Inflammatory macrophage treated with lipopolysaccharide for 1 hour (primary cell): Measurements from ENCODE around the gene ULK3.

ENCODE experiments used
- DNase-seq, 2 donors: peaks; one replicate each; pipeline ENCODE4 v3.0.0-alpha.2; 2020 to 2022

The ULK3 gene

DNA sequence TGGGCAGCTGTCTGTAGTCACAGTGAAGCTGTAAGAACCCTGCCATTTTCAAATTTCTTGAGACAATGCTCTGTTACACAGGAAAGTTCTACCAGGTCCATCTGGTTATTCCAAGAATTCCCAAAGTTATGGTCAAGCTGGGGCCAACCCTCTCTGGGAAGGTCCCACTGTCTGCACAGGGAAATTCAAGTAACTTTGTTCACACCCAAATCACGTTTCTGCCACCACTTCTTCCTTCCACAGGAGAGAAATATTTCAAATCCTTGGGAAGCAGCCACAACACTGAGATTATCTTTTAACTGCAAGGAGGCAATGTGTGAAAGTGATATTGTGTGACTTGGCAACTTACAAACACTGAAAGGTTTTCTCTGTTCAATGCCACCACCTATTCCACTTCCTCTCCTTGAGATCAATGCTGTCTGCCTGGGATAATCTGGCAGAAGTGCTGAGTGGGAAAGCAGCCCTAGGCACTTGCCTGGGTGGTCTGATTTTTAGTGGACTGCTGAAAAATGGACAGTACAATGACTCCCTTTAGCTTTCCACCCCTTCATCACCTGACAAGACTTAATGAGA lies 24.6 kb upstream of the ULK3 start:
- DNase-seq, result no peak

DNA sequence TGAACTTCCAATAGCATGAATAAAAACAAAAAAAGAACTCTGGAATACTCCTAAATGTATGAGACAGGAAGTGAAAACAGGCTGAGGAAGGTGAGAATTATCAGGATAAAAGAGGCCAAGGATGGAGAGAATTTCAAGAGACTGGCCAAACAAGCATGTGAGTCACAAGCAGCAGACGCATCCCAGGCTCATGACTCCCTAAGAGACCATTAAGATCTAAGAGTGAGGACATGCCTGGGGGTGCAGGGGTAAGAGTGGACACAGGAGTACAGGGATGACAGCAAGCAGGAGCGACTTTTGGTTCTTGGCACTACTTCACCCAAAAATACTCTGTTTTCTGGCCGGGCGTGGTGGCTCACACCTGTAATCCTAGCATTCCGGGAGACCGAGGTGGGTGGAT lies 23.1 kb upstream of the ULK3 start:
- DNase-seq, result no peak

DNA sequence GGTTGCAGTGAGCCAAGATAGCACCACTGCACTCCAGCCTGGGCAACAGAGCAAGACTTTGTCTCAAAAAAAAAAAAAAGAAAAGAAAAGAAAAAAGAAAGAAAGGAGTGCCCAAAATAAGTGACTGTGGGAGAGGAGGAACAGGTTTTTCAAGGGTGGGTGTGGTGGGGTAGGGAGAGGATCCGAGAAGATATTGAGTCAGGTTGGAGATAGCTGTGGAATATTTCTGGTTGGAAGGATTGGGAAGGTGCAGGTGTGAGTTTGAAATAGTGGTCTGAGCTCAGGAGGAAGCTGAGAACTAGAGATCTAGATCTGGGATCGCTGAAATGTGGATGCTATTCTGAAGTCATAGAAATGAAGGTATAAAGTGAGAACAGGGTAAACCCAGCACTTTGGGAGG lies 22.4 kb upstream of the ULK3 start:
- DNase-seq, result no peak

DNA sequence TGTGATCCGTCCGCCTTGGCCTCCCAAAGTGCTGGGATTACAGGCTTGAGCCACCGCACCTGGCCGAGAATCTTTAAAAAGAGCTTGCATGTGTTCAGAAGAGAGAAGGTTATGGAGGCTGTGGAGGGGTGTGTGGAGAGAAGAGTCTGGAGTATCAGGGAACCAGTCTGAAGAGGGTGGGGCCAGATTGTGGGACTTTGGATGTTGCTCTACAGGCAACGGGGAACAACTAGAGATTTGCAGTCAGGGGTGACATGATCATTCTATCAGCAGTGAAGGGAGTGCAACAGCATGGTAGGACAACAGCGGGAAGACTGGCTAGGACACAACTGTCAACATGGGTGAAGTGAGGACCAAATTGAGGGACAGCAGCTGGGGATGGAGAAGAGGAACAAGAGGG lies 21.3 kb upstream of the ULK3 start:
- DNase-seq, result no peak

DNA sequence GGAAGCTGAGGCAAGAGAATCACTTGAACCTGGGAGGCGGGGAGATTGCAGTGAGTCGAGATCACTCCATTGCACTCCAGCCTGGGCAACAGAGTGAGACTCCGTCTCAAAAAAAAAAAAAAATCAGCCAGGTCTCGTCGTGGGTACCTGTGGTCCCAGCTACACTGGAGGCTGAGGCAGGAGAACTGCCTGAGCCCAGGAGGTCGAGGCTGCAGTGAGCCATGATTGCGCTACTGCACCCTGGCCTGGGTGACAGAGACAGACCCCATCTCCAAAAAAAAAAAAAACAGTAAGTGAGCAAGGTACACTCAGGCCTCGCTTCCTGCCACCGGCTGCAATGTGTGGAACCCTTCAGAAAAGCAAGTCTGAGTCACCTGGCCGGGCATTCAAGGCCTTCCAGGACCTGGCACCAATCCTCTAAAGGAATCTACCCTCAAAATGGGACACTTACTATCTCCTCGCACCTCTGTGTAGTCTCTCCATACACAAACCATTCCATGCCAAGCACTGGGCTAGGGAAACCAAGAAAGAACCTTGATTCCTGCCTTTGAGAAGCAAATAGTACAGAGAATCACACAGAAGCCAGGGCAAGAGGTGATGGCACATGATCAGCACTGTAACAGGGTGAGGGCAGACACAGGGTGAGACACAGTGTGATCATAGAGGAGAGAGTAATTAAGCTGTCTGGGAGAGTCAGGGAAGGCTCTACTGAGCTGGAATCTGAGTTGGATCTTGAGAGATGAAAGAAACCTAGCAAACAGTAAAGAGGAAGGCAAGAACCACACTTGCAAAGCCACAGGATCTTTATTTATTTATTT lies 20.5 kb upstream of the ULK3 start:
- DNase-seq, result no peak

DNA sequence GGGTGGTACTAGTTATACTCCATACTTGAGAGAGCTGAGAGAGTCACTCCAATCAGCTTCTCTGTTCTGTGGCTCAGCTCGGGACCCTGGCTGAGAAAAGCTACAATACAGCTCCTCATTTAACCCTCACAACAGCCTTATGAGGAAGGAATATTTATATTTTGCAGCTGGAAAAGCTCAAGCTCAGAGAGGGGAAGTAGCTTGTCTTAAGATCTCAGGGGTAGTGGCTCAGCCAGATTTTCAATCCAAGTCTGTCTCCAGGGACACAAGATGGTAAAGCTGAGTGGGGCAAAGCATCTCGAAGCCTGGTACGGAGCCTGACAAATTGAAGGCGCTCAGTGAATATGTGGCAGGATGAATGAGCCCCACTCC lies 15.4 kb upstream of the ULK3 start:
- DNase-seq, result no peak

DNA sequence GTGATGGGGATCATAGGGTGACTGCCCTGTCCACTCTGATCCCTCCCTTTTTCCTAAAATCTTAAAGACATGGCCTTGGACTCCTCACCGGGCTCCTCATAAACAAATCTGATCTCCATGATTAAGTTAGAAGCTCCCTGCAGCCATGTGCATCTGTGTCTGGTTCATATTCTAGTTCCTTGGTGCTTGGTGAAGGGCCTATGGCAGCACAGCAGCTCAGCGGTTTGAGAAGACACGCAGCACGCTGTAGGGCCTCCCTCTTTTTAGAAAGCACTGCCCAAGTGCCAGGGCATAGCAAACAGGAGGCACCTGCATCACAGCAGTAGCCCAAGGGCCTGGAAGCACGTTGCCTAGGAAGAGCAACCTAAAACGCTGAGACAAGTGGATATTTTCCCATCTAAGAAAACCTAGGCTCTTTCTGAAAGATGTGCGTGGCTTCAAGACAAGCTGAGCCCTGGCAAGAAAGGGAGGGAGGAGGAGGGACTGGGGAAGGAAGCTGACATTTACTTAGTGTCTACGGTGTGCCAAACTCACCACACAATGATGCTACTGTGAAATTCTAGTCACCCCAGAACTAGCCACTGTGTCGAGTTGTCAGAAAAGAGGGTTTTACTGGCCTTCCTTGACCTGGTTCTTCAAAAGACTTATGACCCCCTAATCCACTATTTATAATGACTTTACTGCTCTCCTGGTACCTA lies 14.9 kb upstream of the ULK3 start:
- DNase-seq, result no peak

DNA sequence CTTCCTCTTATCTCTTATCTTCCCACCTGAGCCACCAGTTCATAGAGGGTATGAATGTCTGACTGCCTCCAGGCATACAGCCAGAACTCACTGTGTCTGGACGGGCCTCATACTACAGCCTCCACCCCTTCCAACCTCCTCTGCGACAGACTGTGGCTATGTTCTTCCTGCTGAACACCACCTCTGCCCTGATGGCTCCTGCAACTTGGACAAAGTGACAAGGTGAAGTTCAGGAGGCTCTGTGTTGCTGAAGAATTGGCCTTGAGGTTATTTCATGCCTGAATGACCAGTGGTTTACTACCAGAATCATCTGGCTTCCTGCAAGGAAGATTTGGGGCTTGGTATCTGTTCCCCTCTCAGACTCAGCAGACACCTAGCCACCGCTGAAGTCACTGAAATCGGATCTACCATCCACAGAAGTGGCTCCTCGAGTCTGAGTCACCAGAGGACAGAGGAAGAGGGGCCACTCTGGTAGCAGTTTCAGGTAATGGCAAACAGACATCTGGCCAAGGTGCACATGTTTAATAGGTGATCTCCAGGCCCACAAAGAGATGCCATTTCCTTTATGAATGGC lies 14.2 kb upstream of the ULK3 start:
- DNase-seq, result no peak

DNA sequence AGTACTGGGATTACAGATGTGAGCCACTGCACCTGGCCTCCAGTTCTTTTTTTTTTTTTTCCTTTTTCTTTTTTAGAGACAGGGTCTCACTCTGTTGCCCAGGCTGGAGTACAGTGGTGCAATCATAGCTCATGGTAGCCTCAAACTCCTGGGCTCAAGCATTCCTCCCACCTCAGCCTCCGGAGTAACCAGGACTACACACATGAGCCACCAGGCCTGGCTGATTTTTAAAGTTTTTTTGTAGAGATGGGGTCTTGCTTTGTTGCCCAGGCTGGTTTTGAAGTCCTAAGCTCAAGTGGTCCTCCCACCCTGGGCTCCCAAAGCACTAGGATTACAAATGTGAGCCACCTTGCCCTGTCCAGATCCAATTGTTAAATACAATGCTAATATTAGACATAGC lies 13.6 kb upstream of the ULK3 start:
- DNase-seq, result no peak

DNA sequence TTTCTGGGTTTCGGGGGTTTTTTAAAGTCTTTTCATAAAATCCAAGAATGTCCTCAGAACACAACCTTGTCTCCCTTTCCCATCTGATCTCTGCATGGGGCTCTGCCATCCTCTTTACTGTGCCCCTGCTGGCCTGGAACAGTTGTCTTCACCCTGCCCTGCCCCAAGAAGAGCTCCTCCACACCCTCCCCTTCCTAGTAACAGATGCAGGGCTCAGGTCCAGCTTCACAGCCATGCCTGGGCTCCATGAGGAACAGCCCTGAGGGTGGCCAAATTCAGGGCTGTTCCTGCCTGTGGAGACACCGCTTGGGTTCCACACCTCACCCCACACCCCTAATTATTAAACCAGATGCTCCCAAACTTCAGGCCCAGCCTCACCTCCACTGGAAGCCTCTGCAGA lies 12.9 kb upstream of the ULK3 start:
- DNase-seq, result no peak

DNA sequence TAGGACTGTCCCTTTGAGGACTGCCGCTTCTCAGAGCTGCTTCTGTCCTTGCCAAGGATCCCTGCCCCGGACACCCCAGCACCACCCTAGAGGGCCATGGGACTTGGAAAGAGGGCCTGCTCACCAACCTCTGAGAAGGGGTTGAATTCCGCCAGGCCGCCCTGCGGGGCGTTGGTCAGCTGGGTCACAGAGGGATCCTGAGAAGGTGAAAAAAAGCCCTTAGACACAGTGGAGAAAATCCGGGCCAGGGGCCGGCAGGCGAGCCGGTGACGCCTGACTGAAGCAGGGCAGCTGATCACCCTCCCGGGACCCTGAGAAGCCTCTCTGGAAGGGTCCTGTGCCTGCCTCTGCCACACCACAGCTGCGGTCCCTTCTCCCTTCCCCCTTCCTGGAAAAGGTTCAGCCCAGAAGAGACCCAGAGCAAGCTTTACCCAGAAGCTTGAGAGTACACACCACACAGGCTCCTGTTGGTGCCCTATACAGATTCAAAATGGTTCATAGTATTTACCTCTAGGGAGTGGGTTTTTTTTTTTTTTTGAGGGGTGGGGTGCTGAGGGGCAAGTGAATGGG lies 11.6 kb upstream of the ULK3 start:
- no peak for DNase-seq

DNA sequence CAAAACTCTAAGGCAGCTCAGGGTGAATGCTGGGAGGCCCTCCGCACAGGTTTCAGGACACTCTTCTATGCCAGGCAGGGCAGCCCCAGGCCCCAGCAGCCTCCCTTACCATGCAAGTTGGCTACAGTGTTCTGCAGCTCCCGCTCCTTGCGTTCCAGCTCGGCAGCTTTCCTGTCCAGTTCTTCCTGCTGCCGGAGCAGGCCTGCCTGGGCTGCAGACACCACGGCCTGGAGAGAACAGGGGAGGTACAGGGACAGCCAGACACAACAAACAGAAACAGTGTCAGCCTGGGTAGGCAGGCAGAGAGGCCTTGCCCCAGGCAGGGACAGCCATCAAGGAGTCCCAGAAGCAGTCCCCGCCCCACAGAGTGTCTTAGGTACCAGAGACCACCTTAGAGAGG lies 9.0 kb upstream of the ULK3 start:
- DNase-seq, result no peak

DNA sequence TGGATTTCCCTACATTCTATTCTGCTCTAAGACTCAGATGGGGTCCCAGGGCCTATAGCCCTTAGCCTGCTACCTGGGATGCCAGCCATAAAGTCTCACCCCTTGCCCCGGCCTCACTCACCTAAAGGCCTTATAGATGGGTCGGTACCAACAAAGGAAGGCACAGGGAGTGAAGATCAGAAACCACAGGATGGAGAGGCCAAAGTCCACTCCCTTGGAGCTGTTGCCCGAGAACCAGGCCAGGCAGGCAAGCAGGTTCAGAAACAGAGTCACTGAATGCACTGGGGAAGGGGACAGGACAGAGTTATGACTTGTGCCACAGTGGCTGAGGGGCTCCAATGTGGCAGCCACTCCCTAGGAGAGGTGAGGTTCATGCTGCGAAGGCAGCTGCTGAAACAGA lies 7.4 kb upstream of the ULK3 start:
- no peak for DNase-seq

DNA sequence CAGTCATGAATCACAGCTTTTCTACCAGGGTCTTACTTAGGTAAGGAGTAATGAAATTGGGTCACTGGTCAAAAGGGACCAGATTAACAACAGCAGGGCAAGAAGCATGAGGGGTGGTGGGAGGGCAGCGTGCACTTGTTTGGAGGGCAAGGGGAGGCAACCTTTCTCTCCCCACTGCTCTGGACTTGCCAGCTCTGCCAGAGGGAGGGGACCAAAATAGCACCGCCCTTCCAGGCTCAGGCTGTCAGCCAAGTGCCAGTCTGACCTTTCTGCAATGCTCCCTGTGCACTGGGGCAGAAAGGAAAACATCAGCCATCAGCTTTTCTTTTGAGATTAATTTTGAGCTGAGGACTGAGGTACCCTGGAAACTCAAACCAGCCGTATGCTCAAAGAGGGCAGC lies 4.5 kb upstream of the ULK3 start:
- DNase-seq, result no peak

DNA sequence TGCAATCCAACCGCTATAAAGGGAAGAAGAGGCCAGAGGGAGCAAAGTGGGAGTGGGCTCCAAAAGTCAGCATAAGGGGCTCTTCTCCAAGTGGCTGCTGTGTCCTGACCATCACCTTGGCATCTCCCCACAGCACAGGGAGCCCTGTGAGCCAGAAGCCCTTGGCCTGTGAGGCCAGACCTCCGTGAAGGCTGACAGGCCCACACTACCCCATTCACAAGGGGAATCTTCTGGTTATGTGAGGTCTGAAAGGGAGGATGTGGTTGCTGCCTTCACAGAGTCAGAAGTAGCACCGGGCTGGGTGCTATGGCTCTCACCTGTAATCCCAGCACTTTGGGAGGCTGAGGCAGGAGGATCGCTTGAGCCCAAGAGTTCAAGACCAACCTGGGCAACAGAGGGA lies 2.6 kb upstream of the ULK3 start:
- DNase-seq, result no peak

DNA sequence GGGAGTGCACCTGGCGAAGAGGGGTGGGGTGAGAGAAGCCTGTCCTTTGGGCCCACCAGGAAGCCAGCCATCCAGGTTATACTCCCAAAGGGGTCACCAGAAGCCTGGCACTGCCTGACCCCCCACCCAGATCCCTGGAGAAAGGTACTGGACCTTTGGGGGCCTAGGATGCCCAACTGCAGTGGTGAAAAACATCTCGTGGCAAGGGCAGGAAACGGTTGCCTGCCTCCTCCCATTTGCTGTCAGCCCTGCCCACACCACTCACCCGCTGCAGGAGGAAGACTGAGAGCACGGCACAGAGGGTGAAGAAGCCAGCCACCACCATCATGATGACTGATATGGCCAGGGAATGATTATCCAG lies 2.2 kb upstream of the ULK3 start:
- no peak for DNase-seq

DNA sequence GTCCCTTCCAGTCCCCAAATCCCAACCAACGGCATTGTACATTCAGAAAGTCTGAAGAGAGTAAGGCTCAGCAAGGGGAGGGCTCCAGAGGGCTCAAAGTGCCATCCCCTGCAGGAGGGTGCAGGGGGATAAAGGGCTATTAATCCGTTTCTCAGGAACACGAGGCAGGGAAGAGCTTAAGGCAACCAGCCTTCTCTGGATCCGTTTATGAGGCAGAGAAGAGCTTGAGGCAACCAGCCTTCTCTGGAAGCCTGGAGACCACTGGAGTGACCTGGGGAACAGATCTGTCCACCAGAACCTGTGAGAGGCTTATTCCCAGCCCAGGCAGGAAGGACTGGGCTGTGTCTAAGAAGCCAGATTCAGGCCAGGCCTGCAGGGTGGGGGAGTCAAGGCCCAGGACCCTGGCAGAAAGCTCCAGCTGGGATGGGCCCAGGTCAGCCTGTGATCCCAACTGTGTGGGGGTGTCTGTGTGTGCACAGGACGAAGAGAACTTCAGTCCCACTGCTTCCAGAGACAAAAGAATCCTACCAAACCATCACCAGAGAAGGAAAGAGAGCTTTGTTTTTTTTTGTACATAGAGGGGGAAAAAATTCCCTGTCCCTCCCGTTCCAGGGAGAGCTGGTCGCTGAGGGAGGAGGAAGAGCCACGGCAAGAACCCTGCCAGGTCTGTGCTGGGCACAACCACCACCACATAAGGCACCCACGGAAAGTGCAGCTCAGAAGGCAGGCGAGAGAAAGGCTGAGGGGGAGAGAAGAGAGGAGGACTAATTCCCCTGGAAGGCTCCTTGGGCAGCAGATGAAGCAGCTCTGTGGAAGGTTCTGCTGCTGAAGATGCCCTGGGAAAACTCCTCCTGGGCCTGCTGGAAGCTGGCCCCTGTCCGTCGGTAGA lies 1.6 kb upstream of the ULK3 start:
- DNase-seq, result no peak

DNA sequence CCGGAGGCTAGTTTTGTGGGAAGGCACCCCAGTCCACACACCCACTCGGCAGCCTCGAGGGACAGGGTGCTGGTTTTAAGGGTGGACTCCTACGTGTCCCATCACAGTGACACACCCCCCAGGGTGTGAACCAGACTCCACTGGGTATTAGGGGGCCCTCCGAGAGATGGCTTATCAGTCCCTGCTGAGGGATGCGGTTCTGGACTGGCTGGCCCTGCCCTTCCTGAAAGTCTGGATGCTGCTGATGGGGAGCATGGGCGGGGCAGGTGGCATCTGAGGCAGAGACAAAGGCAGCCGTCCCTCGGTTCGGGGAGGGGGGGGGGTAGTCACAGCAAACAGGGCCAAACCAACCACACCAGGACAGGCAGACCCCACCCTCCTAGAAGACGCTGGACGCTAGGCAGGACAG lies 939 bp upstream of the ULK3 start:
- no peak for DNase-seq

DNA sequence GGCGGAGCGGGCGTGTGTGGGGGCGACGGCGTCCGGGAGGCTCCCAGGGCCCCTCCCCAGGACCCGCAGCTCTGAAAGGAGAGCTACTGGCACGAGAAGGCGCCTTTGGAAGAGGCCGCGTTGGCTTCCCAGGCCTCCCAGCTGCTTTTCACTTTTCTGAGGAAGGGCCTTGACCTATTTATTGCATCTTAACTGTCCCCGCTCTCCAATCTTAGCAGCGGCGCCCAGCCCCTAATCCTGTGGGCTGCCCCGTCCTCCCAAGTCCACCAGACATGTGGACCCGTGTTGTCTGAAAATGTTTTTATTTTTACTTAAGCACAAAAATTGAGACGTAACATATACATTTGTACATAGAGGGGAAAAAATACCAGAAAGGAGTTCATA lies 481 bp upstream of the ULK3 start:
- no peak for DNase-seq

DNA sequence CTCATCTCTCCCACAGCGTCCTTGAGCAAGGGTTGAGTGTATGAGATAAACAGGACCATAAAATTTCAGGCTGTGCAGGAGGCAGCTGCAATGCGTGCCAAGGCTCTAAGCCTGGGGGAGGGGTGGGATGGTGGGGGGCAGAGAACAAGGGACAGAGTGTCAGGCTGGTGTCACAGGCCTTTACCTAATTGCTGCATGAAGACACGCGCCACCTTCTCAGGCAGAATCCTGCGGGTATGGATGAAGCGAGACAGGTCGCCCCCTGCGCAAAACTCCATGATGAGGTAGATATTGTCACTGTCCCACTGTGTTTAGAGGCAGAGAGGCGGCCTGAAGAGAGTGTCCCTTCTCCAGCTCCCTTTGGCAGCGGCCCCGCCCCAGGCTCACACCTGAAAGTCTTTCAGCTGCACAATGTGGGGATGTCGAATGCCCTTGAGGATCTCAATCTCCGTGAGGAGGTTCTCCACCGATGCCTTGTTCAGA lies 1.0 kb downstream of the ULK3 start:
- no peak for DNase-seq

DNA sequence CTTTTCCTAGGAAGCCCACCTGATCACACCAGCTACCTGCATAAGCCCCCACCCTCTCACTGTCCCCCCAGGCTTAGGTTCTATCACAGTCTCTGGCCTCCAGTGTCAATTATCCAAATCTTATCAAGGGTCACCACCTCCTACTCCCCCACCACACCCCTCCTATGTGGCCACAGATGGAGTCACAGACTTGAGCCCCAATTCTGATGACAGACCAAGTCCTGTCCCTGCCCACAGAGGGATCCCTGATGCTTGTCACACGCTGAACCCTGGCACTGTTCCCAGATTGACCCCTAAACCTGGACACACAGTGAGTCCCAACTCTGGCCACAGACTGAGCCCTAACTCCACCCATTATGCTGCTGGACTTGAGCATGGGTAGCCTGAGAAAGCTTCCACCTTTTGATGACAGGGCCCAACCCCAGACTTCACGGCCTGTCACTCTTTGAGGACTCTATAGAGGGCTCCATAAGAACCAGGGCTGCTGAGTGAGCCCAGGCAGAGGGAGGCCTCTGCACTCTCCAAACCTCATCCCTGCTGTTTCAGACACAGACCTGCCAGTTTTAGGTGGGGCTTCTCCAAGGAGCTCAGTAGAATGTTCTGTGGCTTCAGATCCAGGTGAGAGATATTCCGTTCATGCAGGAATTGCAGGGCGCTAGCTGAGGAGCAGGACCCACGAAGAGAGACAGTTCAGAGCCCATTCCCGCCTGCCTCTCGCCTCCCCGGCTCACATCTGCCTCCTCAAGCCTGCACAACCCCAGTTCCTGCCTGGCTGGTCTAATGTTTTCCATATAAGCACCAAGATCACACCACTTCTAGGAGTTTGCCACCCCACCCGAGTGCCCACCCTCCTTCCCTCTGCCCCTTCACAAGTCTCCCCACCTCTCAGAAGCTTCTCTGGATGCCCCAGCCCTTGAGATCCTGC lies 1.8 kb downstream of the ULK3 start:
- no peak for DNase-seq
